K562 (cell line): Measurements from ENCODE around the gene STUM. TPM values are rescaled to one million over a fixed set of nuclear protein-coding genes. Genes with fewer than 3 reads are reported as not detected.

Source experiments
- polyA plus RNA-seq, 8 experiments: library from polyadenylated mRNA; depleted of rRNA in 4 of 8; stranded (reverse) in 5 of 8; unstranded in 3 of 8; fragments of >200 nt; fragmentation: Nextera tagmentation in 2 of 8; fragmentation: Illumina TruSeq in 1 of 8; extraction: Ambion mirVana in 2 of 8; extraction: Trizol in 1 of 8; gene quantifications; 2 replicates each; pipeline versions ENCODE4 v1.2.1 to v1.2.3, GENCODE V29; 2011 to 2014; ENCODE audit warnings: inconsistent platforms in 1 of 8, missing spikeins in 1 of 8
- total RNA-seq, 7 experiments: library from RNA; depleted of rRNA in 6 of 7; stranded (reverse); fragments of >200 nt in 6 of 7; fragmentation: Illumina TruSeq in 2 of 7; extraction: Trizol in 2 of 7; gene quantifications; 2 replicates each; pipeline versions ENCODE4 v1.2.1 to v1.2.3, GENCODE V29; 2011 to 2021; ENCODE audit warnings: low replicate concordance in 1 of 7
- TF ChIP-seq, protein P1 (sequence below), 2 experiments: fragments of 450-650 bp in 1 of 2; sonication (generic) in 1 of 2; formaldehyde crosslinking in 1 of 2; IDR thresholded peaks; 2 replicates each; pipeline versions ENCODE4 v1.7.1 to v1.9.0; 2016 to 2022; ENCODE audit warnings: inconsistent platforms in 1 of 2, mild to moderate bottlenecking in 1 of 2, missing genetic modification reagents in 1 of 2

The STUM gene
- total and polyA plus RNA-seq, 9 of the 15 experiments (the other 6 are each of a cell fraction or from before 2014, with no cell fraction given), result not detected

DNA sequence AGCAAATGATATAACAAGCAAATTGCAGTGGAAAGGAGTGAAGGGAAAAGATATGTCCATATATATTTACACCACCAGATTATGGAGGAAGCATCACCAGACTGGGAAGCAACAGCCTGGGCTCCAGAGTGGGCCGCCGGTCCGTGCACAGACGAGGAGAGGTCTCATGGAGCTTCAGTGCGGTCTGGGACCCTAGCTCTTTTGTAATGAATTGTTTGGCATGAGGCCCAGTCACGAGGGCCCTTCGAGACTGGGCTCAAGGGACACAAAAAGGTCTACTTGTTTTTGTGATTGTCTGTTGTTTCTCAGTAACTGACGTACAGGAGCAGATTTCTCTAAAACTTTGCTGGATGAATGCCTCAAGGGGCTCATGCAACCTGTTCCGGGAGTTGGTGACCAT, 12.9 kb upstream of the STUM start (continued):
- TF ChIP-seq, protein P1, sequence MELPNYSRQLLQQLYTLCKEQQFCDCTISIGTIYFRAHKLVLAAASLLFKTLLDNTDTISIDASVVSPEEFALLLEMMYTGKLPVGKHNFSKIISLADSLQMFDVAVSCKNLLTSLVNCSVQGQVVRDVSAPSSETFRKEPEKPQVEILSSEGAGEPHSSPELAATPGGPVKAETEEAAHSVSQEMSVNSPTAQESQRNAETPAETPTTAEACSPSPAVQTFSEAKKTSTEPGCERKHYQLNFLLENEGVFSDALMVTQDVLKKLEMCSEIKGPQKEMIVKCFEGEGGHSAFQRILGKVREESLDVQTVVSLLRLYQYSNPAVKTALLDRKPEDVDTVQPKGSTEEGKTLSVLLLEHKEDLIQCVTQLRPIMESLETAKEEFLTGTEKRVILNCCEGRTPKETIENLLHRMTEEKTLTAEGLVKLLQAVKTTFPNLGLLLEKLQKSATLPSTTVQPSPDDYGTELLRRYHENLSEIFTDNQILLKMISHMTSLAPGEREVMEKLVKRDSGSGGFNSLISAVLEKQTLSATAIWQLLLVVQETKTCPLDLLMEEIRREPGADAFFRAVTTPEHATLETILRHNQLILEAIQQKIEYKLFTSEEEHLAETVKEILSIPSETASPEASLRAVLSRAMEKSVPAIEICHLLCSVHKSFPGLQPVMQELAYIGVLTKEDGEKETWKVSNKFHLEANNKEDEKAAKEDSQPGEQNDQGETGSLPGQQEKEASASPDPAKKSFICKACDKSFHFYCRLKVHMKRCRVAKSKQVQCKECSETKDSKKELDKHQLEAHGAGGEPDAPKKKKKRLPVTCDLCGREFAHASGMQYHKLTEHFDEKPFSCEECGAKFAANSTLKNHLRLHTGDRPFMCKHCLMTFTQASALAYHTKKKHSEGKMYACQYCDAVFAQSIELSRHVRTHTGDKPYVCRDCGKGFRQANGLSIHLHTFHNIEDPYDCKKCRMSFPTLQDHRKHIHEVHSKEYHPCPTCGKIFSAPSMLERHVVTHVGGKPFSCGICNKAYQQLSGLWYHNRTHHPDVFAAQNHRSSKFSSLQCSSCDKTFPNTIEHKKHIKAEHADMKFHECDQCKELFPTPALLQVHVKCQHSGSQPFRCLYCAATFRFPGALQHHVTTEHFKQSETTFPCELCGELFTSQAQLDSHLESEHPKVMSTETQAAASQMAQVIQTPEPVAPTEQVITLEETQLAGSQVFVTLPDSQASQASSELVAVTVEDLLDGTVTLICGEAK (IDR thresholded peaks at IDR 0.05), result no peak
- TF ChIP-seq, protein P1 (CRISPR knock-in tag; IDR thresholded peaks at IDR 0.05), result no peak
